ENCODE measurements around the gene TBX5.

GRCh38 chr12:114404083-114404925 lies 1.6 kb downstream of the TBX5 start:
- TF ChIP-seq CTCF (IDR thresholded peaks at IDR 0.05) (no peak), POLR2A (IDR thresholded peaks at IDR 0.05) (no peak)

Measured in right lobe of liver (tissue), 4 donors.